OCI-LY3 (cell line): ENCODE measurements around the gene SMYD3.

Experiments
- EZH2phosphoT487 ChIP-seq: fragments of 200-600 bp; shearing (Covaris generic); IDR thresholded peaks from 2 replicates; pipeline ENCODE4 v1.6.1; 2018; ENCODE audit warnings: antibody characterized with exemption, mixed run types, low read depth
- TF ChIP-seq, protein P1 (sequence below): fragments of 200-600, 300-600 bp; sonication (generic); IDR thresholded peaks from 2 replicates; pipeline ENCODE4 v1.5.1; 2014; ENCODE audit warnings: antibody characterized with exemption, low read length, low read depth

DNA sequence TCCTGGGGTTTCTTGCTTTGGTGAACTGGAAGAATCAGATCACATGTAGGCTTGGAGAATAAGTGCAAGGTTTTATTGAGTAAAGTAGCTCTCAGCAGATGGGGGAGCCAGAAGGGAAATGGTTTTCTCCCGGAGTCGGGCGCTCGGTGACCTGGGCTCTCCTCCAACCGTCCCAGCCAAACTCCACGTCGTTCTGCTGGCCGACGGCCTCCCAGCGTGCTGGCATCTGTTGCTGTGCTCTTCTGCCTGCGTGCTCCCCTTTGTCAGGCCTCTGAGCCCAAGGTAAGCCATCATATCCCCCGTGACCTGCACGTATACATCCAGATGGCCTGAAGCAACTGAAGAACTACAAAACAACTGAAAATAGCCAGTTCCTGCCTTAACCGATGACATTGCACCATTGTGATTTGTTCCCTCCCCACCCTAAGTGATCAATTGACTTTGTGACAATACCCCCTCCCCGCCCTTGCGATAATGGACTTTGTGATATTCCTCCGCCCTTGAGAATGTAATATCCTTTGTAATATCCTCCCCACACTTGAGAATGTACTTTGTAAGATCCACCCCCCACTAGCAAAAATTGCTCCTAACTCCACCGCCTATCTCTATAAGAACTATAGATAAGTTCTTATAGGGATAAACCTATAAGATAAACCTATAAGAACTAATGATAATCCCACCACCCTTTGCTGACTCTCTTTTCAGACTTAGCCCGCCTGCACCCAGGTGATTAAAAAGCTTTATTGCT lies 88.3 kb downstream of the SMYD3 start:
- TF ChIP-seq, protein P1, sequence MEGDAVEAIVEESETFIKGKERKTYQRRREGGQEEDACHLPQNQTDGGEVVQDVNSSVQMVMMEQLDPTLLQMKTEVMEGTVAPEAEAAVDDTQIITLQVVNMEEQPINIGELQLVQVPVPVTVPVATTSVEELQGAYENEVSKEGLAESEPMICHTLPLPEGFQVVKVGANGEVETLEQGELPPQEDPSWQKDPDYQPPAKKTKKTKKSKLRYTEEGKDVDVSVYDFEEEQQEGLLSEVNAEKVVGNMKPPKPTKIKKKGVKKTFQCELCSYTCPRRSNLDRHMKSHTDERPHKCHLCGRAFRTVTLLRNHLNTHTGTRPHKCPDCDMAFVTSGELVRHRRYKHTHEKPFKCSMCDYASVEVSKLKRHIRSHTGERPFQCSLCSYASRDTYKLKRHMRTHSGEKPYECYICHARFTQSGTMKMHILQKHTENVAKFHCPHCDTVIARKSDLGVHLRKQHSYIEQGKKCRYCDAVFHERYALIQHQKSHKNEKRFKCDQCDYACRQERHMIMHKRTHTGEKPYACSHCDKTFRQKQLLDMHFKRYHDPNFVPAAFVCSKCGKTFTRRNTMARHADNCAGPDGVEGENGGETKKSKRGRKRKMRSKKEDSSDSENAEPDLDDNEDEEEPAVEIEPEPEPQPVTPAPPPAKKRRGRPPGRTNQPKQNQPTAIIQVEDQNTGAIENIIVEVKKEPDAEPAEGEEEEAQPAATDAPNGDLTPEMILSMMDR = no peak
- TF ChIP-seq EZH2phosphoT487 = no peak
